Vagina (tissue), 2 donors: ENCODE measurements around the gene PDE11A. TPM values are rescaled to one million over a fixed set of nuclear protein-coding genes. Genes with fewer than 3 reads are reported as not detected.

Source experiments
- DNase-seq, 2 donors: peaks; one replicate each; pipeline ENCODE4 v3.0.0-alpha.2; 2017; ENCODE audit errors: extremely low spot score in 2 of 2
- H3K27ac ChIP-seq: fragments of 200-600 bp; sonication (generic); one replicate; pipeline ENCODE4 v1.5.1; 2019
- H3K27me3 ChIP-seq: fragments of 200-600 bp; sonication (generic); one replicate; pipeline ENCODE4 v1.5.1; 2019
- H3K36me3 ChIP-seq, 2 donors: fragments of 200-600 bp; sonication (generic); one replicate each; pipeline ENCODE4 v1.5.1; 2017 to 2019
- H3K4me1 ChIP-seq: fragments of 200-600 bp; sonication (generic); one replicate; pipeline ENCODE4 v1.5.1; 2019
- H3K4me3 ChIP-seq, 2 donors: fragments of 200-600 bp; sonication (generic); 1 replicate in 1 of 2; 2 replicates in 1 of 2; pipeline ENCODE4 v1.5.1; 2016 to 2019
- H3K9me3 ChIP-seq: fragments of 200-600 bp; sonication (generic); one replicate; pipeline ENCODE4 v1.5.1; 2019
- POLR2A ChIP-seq, 2 donors: fragments of 450-650 bp; IDR thresholded peaks; one replicate each; pipeline ENCODE4 v1.6.1; 2017; ENCODE audit warnings: antibody characterized with exemption in 2 of 2, mild to moderate bottlenecking in 2 of 2, moderate library complexity in 2 of 2
- POLR2AphosphoS5 ChIP-seq, 2 donors: sonication (generic); formaldehyde crosslinking; IDR thresholded peaks; one replicate each; pipeline ENCODE4 v1.9.0; 2017; ENCODE audit warnings: antibody characterized with exemption in 2 of 2, mild to moderate bottlenecking in 2 of 2, low read depth in 1 of 2; ENCODE audit not compliant: insufficient read depth in 1 of 2
- intact Hi-C: fragments of 100-400 bp; cut with DNase I; formaldehyde crosslinking; loops from one replicate; pipeline ENCODE4 v1.15.1; 2023
- total RNA-seq: library from RNA; depleted of rRNA; stranded (reverse); fragments of >200 nt; gene quantifications from one replicate; pipeline ENCODE4 v1.2.3, GENCODE V29; 2016
- TF ChIP-seq, protein P1 (sequence below), 3 experiments: fragments of 450-650 bp in 2 of 3; fragments of 200-600 bp in 1 of 3; sonication (generic) in 1 of 3; IDR thresholded peaks; one replicate each; pipeline ENCODE4 v1.5.1; 2017 to 2019; ENCODE audit warnings: antibody characterized with exemption in 3 of 3, mild to moderate bottlenecking in 2 of 3, moderate library complexity in 2 of 3

The PDE11A gene
- total RNA-seq, 1 donor from 2014 or later, result 0.25 TPM

DNA sequence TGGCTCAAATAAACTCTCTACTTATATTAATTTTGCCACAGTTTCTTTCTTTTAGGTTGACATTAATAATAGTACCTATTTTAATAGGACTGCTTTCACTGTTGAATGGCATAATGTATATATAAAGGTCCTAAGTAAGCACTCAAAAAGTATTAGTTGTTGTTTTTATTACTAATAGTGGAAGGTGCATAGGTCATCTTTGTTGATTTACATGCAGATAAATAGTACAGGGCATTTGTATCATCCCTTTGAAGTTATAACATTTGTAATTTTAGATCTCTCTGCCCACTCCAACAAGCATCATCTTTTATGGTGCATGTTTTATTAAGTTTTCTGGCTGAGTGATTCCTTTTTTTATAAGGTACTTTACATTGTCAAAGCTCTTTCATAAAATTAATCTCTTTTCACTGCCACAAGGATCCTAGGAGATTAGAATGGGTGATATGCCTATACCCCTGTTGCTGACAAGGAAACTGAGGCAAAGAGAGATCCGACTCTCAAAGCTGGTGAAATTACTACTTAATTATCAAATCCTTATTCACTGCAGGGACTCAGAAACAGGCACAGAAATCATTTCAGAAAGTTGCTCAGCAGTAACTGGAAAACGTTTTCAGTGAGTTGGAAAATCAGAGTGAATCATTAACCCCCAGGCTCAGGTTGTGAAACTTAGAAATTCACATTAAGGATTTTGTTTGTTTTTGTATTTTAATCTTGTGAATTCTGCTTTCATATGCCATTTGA is 380.4 kb downstream of the PDE11A start:
- no peak for TF ChIP-seq POLR2A (IDR thresholded peaks at IDR 0.05)
- TF ChIP-seq POLR2AphosphoS5 (IDR thresholded peaks at IDR 0.05; ENCODE audit: insufficient read depth in 1 of 2, low read depth in 1 of 2), result no peak
- TF ChIP-seq, protein P1, sequence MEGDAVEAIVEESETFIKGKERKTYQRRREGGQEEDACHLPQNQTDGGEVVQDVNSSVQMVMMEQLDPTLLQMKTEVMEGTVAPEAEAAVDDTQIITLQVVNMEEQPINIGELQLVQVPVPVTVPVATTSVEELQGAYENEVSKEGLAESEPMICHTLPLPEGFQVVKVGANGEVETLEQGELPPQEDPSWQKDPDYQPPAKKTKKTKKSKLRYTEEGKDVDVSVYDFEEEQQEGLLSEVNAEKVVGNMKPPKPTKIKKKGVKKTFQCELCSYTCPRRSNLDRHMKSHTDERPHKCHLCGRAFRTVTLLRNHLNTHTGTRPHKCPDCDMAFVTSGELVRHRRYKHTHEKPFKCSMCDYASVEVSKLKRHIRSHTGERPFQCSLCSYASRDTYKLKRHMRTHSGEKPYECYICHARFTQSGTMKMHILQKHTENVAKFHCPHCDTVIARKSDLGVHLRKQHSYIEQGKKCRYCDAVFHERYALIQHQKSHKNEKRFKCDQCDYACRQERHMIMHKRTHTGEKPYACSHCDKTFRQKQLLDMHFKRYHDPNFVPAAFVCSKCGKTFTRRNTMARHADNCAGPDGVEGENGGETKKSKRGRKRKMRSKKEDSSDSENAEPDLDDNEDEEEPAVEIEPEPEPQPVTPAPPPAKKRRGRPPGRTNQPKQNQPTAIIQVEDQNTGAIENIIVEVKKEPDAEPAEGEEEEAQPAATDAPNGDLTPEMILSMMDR (IDR thresholded peaks at IDR 0.05), result no peak
- H3K4me3 ChIP-seq, result no peak overlapping the region
- no peak for DNase-seq
- H3K4me1 ChIP-seq, result no peaks in the 10 kb centered on the region
- no peaks in the 10 kb centered on the region for H3K9me3 ChIP-seq
- intact Hi-C loops, result no loop called here
- no peaks in the 10 kb centered on the region for H3K36me3 ChIP-seq
- no peaks in the 10 kb centered on the region for H3K27me3 ChIP-seq
- H3K27ac ChIP-seq, result no peak overlapping the region

DNA sequence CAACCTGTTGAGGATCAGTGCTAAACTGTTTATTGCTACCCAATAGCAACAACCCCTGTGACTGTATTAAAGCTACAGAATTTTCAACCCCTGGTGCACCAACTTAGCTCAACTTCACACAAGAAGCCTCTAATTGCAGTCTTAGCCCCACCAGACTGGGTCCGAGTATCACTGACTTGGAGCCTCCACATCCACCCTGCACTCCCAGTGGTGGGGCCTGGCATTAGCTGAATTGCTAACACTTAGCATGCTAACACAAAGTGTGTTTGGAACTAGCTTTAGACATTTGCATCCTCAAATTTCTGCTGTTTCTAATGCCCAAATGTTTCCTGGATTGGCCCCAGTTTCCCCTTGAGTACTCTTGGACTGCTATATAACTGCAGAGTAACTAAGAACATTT is 381.4 kb downstream of the PDE11A start:
- H3K4me1 ChIP-seq, result no peaks in the 10 kb centered on the region
- H3K36me3 ChIP-seq, result no peaks in the 10 kb centered on the region
- DNase-seq, result no peak
- TF ChIP-seq, protein P1 (IDR thresholded peaks at IDR 0.05), result no peak
- intact Hi-C loops, result no loop called here
- no peaks in the 10 kb centered on the region for H3K27me3 ChIP-seq
- no peaks in the 10 kb centered on the region for H3K9me3 ChIP-seq
- no peak overlapping the region for H3K4me3 ChIP-seq
- no peak overlapping the region for H3K27ac ChIP-seq

DNA sequence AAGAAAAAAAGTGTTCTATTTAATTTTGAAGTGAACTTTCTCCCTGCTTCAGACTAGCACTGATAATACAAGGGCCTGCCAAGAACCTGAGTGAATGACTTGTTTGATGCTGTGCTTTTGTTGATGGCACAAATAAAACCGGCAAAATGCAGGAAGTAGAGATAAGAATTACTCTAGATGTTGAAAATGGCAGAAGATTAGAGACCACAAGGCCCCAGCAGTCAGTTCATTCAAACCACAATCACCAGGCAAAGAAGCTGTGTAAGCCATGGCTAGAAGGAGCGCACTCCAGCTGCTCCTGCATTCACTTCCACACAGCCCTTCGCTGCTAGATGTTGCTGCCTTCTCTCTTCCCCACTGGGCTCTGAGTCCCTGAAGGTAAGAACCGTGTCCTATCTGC is 383.0 kb downstream of the PDE11A start:
- Histone ChIP-seq H3K9me3 (no peaks in the 10 kb centered on the region), H3K27me3 (no peaks in the 10 kb centered on the region), H3K27ac (no peak overlapping the region), H3K4me3 (no peak overlapping the region), H3K4me1 (no peaks in the 10 kb centered on the region), H3K36me3 (no peaks in the 10 kb centered on the region)
- TF ChIP-seq, protein P1 (IDR thresholded peaks at IDR 0.05), result no peak
- TF ChIP-seq POLR2AphosphoS5 (IDR thresholded peaks at IDR 0.05; ENCODE audit: insufficient read depth in 1 of 2, low read depth in 1 of 2), result no peak
- TF ChIP-seq POLR2A (IDR thresholded peaks at IDR 0.05), result no peak
- no peak for DNase-seq
- intact Hi-C loops, result loop anchor here (10.0 kb wide), 1 partner anchor 65 kb away; no protein-coding TSS in a partner anchor

DNA sequence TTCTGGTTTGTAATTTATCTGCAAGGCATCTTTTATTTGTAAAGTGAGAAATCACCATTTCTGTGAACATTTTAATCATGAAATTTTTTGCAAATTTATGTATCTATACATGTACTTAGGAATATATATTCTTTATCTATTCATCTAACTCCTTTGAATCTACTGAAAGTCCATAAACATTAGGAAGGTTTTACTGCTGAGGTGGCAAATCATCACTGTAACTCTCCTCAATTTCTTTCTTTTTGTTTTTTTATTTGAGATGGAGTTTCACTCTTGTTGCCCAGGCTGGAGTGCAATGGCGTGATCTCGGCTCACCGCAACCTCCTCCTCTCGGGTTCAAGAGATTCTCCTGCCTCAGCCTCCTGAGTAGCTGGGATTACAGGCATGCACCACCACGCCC is 383.7 kb downstream of the PDE11A start:
- no peak for DNase-seq
- no peaks in the 10 kb centered on the region for H3K4me1 ChIP-seq
- no peak overlapping the region for H3K4me3 ChIP-seq
- intact Hi-C loops, result loop anchor here (10.0 kb wide), 1 partner anchor 64 kb away; no protein-coding TSS in a partner anchor
- TF ChIP-seq, protein P1 (IDR thresholded peaks at IDR 0.05), result no peak
- TF ChIP-seq POLR2A (IDR thresholded peaks at IDR 0.05) (no peak), POLR2AphosphoS5 (IDR thresholded peaks at IDR 0.05; ENCODE audit: insufficient read depth in 1 of 2, low read depth in 1 of 2) (no peak)
- no peaks in the 10 kb centered on the region for H3K27me3 ChIP-seq
- no peak overlapping the region for H3K27ac ChIP-seq
- H3K36me3 ChIP-seq, result no peaks in the 10 kb centered on the region
- no peaks in the 10 kb centered on the region for H3K9me3 ChIP-seq

DNA sequence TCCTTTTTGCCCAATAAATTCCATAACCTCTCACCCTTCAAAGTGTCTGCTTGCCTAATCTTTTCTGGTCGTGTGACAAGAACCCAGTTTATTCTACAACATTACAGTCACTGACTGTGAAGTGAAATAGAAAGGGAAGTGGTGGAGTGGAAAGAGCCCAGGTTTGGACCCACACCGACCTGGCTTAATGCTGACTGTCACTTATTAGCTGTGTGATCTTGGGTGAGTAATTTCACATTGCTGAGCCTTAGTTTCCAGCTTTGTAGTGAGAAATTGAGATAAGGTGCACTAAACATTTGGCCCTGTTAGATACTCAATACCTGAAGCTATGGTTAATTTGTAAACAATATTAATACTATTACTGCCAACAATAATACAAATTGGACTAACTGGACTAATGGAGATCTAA is 388.9 kb downstream of the PDE11A start:
- Histone ChIP-seq H3K9me3 (no peaks in the 10 kb centered on the region), H3K27ac (no peak overlapping the region), H3K4me3 (no peak overlapping the region), H3K4me1 (no peaks in the 10 kb centered on the region), H3K36me3 (no peaks in the 10 kb centered on the region), H3K27me3 (no peaks in the 10 kb centered on the region)
- TF ChIP-seq, protein P1 (IDR thresholded peaks at IDR 0.05), result no peak
- TF ChIP-seq POLR2A (IDR thresholded peaks at IDR 0.05) (no peak), POLR2AphosphoS5 (IDR thresholded peaks at IDR 0.05; ENCODE audit: insufficient read depth in 1 of 2, low read depth in 1 of 2) (no peak)
- DNase-seq, result no peak
- intact Hi-C loops, result loop anchor here (10.0 kb wide), 1 partner anchor 59 kb away; no protein-coding TSS in a partner anchor
